K562 (cell line): ENCODE data around the gene SRSF5. TPM values are rescaled to one million over a fixed set of nuclear protein-coding genes. Genes with fewer than 3 reads are reported as not detected.

Experiments
- ATAC-seq: fragments of 200-7000 bp; cut with Tn5 transposase; 3 replicates; pipeline ENCODE4 v1.9.1; 2020; ENCODE audit warnings: moderate library complexity
- BruUV-seq: library from RNA; stranded (reverse); fragments of 400-500 nt; replicated peaks from 2 replicates; lab custom pipeline; 2021; lab: Mats Ljungman, UMichigan
- CTCF ChIA-PET: fragments of 300-600 bp; formaldehyde crosslinking; extraction: SDS; loops from one replicate; lab custom pipeline; 2021; ENCODE audit warnings: low intra/inter-chr PET ratio; lab: Yijun Ruan, JAX
- POLR2A ChIA-PET: fragments of 300-600, 350-650 bp; sonication (Branson Sonifier 250); formaldehyde crosslinking; extraction: SDS; loops from one replicate; lab custom pipeline; 2021; ENCODE audit warnings: antibody characterized with exemption, inconsistent platforms; lab: Yijun Ruan, JAX
- DNase-seq, 4 experiments: peaks; one replicate each; pipeline versions ENCODE4 v3.0.0 to v3.0.0-alpha.2; 2011 to 2018; ENCODE audit warnings: low spot score in 3 of 4, mixed read lengths in 3 of 4; ENCODE audit errors: extremely low read depth in 1 of 4
- FAIRE-seq: peaks from 2 replicates; lab custom pipeline; 2011; peaks lifted over from hg19 to GRCh38; lab: Jason Lieb, UNC
- H2AFZ ChIP-seq: 2 replicates; pipeline ENCODE4 v1.6.0; 2011; ENCODE audit warnings: low read depth, low read length, control low read depth, inconsistent platforms
- H3K27ac ChIP-seq: fragments of 200-600 bp; 3 replicates; pipeline ENCODE4 v1.8.0; 2011; ENCODE audit warnings: low read depth, mild to moderate bottlenecking, control low read depth, inconsistent platforms, low read length, moderate library complexity, mixed read lengths; ENCODE audit errors: extremely low read depth
- H3K27me3 ChIP-seq, 2 experiments: fragments of 300-600 bp in 1 of 2; 2 replicates in 1 of 2; 3 replicates in 1 of 2; pipeline versions ENCODE4 v1.6.0 to v1.8.0; 2011; ENCODE audit warnings: inconsistent platforms in 2 of 2, low read length in 2 of 2, mild to moderate bottlenecking in 1 of 2, mixed read lengths in 1 of 2, moderate library complexity in 1 of 2; ENCODE audit not compliant: control insufficient read depth in 2 of 2, insufficient read depth in 2 of 2
- H3K36me3 ChIP-seq: fragments of 300-600 bp; 3 replicates; pipeline ENCODE4 v1.8.0; 2011; ENCODE audit warnings: mild to moderate bottlenecking, low read length, inconsistent platforms; ENCODE audit not compliant: control insufficient read depth, insufficient read depth
- H3K4me1 ChIP-seq, 2 experiments: fragments of 200-600 bp in 1 of 2; replicated peaks in 1 of 2; 2 replicates in 1 of 2; 3 replicates in 1 of 2; pipeline versions ENCODE4 v1.5.1 to v1.8.0; 2011; ENCODE audit warnings: inconsistent platforms in 2 of 2, low read length in 2 of 2, mild to moderate bottlenecking in 1 of 2, mixed read lengths in 1 of 2, moderate library complexity in 1 of 2; ENCODE audit not compliant: control insufficient read depth in 2 of 2, insufficient read depth in 2 of 2
- H3K4me2 ChIP-seq: 2 replicates; pipeline ENCODE4 v1.6.1; 2011; ENCODE audit warnings: low read length, control low read depth, inconsistent platforms, mixed read lengths; ENCODE audit not compliant: insufficient read depth
- H3K4me3 ChIP-seq: fragments of 200-600 bp; sonication (generic), shearing (Covaris generic); 2 replicates; pipeline ENCODE4 v1.5.1; 2016; ENCODE audit warnings: control low read depth, inconsistent platforms
- H3K79me2 ChIP-seq: fragments of 200-600 bp; 3 replicates; pipeline ENCODE4 v1.8.0; 2011; ENCODE audit warnings: low read length, inconsistent platforms; ENCODE audit not compliant: control insufficient read depth, insufficient read depth
- H3K9ac ChIP-seq, 2 experiments: 2 replicates each; pipeline versions ENCODE4 v1.6.0 to v1.6.1; 2011; ENCODE audit warnings: low read depth in 2 of 2, low read length in 2 of 2, control low read depth in 1 of 2, inconsistent platforms in 1 of 2, mild to moderate bottlenecking in 1 of 2, mixed read lengths in 1 of 2; ENCODE audit not compliant: insufficient read depth in 1 of 2
- H3K9me1 ChIP-seq: one replicate; pipeline ENCODE4 v1.6.0; 2011; ENCODE audit warnings: inconsistent platforms, mild to moderate bottlenecking, low read length, moderate library complexity; ENCODE audit not compliant: control insufficient read depth, insufficient read depth
- H3K9me3 ChIP-seq: replicated peaks from 2 replicates; pipeline ENCODE4 v1.5.1; 2011; ENCODE audit warnings: low read depth, low read length, inconsistent platforms; ENCODE audit not compliant: control insufficient read depth, insufficient read depth
- H4K20me1 ChIP-seq: replicated peaks from 2 replicates; pipeline ENCODE4 v1.6.1; 2011; ENCODE audit warnings: low read length, inconsistent platforms, mixed read lengths; ENCODE audit not compliant: control insufficient read depth, insufficient read depth
- CHD4 ChIP-seq: fragments of 200-600 bp; sonication (generic); IDR thresholded peaks from 3 replicates; pipeline ENCODE4 v1.6.1; 2012; ENCODE audit warnings: low read depth, mild to moderate bottlenecking, mixed read lengths, low read length, inconsistent platforms; ENCODE audit not compliant: insufficient read depth, insufficient replicate concordance, poor library complexity, severe bottlenecking
- CSDE1 ChIP-seq, 2 experiments: fragments of 450-650 bp; IDR thresholded peaks; 2 replicates each; pipeline ENCODE4 v1.6.1; 2016; ENCODE audit warnings: mild to moderate bottlenecking in 1 of 2
- KDM1A ChIP-seq, 2 experiments: fragments of 450-650 bp; IDR thresholded peaks; 2 replicates each; pipeline ENCODE4 v1.6.1; 2016; ENCODE audit warnings: mild to moderate bottlenecking in 2 of 2
- MAFF ChIP-seq: IDR thresholded peaks from 2 replicates; pipeline ENCODE4 v1.6.1; 2012; ENCODE audit warnings: low read length, improper control_type of control experiment
- MAFK ChIP-seq: IDR thresholded peaks from 2 replicates; pipeline ENCODE4 v1.6.1; 2011; ENCODE audit warnings: low read length, improper control_type of control experiment
- THRAP3 ChIP-seq: fragments of 450-650 bp; IDR thresholded peaks from 2 replicates; pipeline ENCODE4 v1.6.1; 2016; ENCODE audit warnings: mild to moderate bottlenecking, inconsistent platforms, borderline replicate concordance
- ZNF134 ChIP-seq: fragments of 250-450 bp; sonication (Bioruptor Pico); conservative IDR thresholded peaks from 2 replicates; pipeline ENCODE4 v1.4.0; 2020
- WGBS: fragments of 100-300 bp; shearing (Covaris generic); methylation state at CpG from one replicate; pipeline ENCODE4 v1.1.6; 2016; ENCODE audit warnings: low coverage, mixed read lengths; ENCODE audit not compliant: insufficient coverage; ENCODE audit errors: missing lambda C conversion rate; 5-methylcytosine and 5-hydroxymethylcytosine counted together
- in situ Hi-C: fragments of 300-500 bp; cut with MboI; formaldehyde crosslinking; loops from 4 replicates; pipeline ENCODE4 v1.15.0; 2018; ENCODE audit warnings: inconsistent platforms, mixed read lengths
- intact Hi-C: fragments of 100-400 bp; cut with micrococcal nuclease; formaldehyde crosslinking; loops from 2 replicates; pipeline ENCODE4 v1.14.2; 2022
- polyA plus RNA-seq, 8 experiments: library from polyadenylated mRNA; depleted of rRNA in 4 of 8; stranded (reverse) in 5 of 8; unstranded in 3 of 8; fragments of >200 nt; fragmentation: Nextera tagmentation in 2 of 8; fragmentation: Illumina TruSeq in 1 of 8; extraction: Ambion mirVana in 2 of 8; extraction: Trizol in 1 of 8; gene quantifications; 2 replicates each; pipeline versions ENCODE4 v1.2.1 to v1.2.3, GENCODE V29; 2011 to 2014; ENCODE audit warnings: inconsistent platforms in 1 of 8, missing spikeins in 1 of 8
- total RNA-seq, 7 experiments: library from RNA; depleted of rRNA in 6 of 7; stranded (reverse); fragments of >200 nt in 6 of 7; fragmentation: Illumina TruSeq in 2 of 7; extraction: Trizol in 2 of 7; gene quantifications; 2 replicates each; pipeline versions ENCODE4 v1.2.1 to v1.2.3, GENCODE V29; 2011 to 2021; ENCODE audit warnings: low replicate concordance in 1 of 7
- TF ChIP-seq, protein P1 (sequence below): fragments of 250-450 bp; sonication (Bioruptor Pico); IDR thresholded peaks from 2 replicates; pipeline ENCODE4 v1.8.0; 2021; ENCODE audit warnings: borderline replicate concordance, mild to moderate bottlenecking, moderate library complexity; ENCODE audit not compliant: poor library complexity, severe bottlenecking
- TF ChIP-seq, protein P2 (sequence below), 2 experiments: fragments of 250-450 bp in 1 of 2; fragments of 450-650 bp in 1 of 2; sonication (Bioruptor Pico) in 1 of 2; IDR thresholded peaks; 2 replicates each; pipeline versions ENCODE4 v1.6.1 to v1.8.0; 2016 to 2021; ENCODE audit warnings: mild to moderate bottlenecking in 2 of 2, moderate library complexity in 2 of 2, missing compliant biosample characterization in 1 of 2, missing genetic modification characterization in 1 of 2

SRSF5 gene
- total and polyA plus RNA-seq, 9 of the 15 experiments (the other 6 are each of a cell fraction or from before 2014, with no cell fraction given): 108 to 460 (median 212) TPM

DNA sequence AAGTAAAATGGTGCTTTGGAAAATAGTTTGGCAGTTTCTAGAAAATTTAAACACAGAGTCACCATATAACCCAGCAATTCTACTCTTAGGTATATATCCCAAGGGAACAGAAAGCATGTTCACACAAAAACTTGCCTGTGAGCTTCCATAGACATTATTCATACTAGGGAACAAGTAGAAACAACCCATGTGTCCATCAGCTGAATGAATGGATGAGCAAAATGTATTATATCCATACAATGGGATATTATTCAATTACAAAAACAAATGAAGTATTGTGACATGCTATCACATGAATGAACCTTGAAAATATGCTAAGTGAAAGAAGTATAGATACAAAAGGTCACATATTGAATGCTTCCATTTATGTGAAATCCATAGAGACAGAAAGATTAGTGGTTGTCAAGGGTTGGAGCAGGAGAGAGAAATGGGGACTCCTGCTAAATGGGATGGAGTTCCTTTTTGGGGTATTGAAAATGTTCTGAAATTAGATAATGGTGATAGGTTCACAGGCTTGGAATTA is 22.2 kb downstream of the SRSF5 start:
- DNase-seq: no peak
- ChIA-PET POLR2A (interaction anchor here (2.0 kb wide), 1 partner anchor 10 kb away, joined by 11 read pairs; no protein-coding TSS in a partner anchor), CTCF (no interaction called here)
- Histone ChIP-seq H3K9ac (no peak overlapping the region), H3K79me2 (no peaks in the 10 kb centered on the region), H3K27ac (no peak overlapping the region), H3K27me3 (no peaks in the 10 kb centered on the region), H3K9me1 (no peaks in the 10 kb centered on the region), H4K20me1 (no peaks in the 10 kb centered on the region), H2AFZ (no peak overlapping the region)
- intact Hi-C loops: no loop called here
- TF ChIP-seq THRAP3 (no peak), ZNF134 (no peak)
- TF ChIP-seq, all 486 proteins: peak for 0
- BruUV-seq: no TSS peak
- no peak overlapping the region for H3K4me2 ChIP-seq
- no peaks in the 10 kb centered on the region for H3K4me1 ChIP-seq
- FAIRE-seq: no peak
- no peak overlapping the region for H3K4me3 ChIP-seq
- in situ Hi-C loops: no loop called here
- ATAC-seq: no peak
- H3K9me3 ChIP-seq: no peaks in the 10 kb centered on the region
- H3K36me3 ChIP-seq: no peaks in the 10 kb centered on the region

DNA sequence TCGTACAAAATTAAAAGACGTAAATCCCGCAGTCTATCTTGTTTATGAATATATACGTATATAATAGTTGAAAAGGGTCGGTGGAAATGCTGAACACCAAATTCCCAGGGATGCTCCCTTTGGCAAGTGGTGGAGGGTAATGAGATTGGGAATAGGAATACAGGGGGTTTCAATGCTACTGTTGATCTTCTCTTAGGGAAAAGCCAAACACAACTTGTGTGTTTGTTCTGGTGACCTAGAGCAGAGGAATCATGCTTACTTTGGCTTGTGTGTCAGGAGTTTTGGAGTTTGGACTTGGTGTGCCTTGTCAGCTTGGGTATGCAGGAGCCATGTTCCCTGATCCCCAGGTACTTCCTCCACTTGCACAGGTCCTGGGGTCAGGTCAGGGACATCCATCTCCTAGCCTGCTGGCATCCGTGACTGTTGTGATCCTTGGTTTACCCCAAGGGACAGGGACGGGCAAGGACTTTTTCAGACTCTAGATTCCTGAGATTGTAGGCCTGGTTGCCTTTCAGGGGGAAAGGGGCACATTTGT is 26.0 kb downstream of the SRSF5 start:
- Histone ChIP-seq H3K79me2 (no peaks in the 10 kb centered on the region), H3K36me3 (no peaks in the 10 kb centered on the region), H3K27me3 (no peaks in the 10 kb centered on the region), H3K9me1 (no peaks in the 10 kb centered on the region), H3K9me3 (no peaks in the 10 kb centered on the region), H3K9ac (no peak overlapping the region), H3K4me2 (no peak overlapping the region), H2AFZ (no peak overlapping the region), H4K20me1 (no peaks in the 10 kb centered on the region), H3K27ac (no peak overlapping the region), H3K4me1 (peaks cover 0 to 6% of the 10 kb centered on the region in 2 experiments; a peak in 1 of 5 replicates), H3K4me3 (no peak overlapping the region)
- TF ChIP-seq, protein P1, sequence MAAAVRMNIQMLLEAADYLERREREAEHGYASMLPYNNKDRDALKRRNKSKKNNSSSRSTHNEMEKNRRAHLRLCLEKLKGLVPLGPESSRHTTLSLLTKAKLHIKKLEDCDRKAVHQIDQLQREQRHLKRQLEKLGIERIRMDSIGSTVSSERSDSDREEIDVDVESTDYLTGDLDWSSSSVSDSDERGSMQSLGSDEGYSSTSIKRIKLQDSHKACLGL (CRISPR knock-in tag): no peak
- no peak for TF ChIP-seq MAFF
- no peak for TF ChIP-seq CHD4
- TF ChIP-seq KDM1A (IDR thresholded peaks at IDR 0.05): no peak
- TF ChIP-seq, protein P2, sequence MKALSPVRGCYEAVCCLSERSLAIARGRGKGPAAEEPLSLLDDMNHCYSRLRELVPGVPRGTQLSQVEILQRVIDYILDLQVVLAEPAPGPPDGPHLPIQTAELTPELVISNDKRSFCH (CRISPR knock-in tag; IDR thresholded peaks at IDR 0.05): no peak
- TF ChIP-seq, protein P2 (tag; IDR thresholded peaks at IDR 0.05): no peak
- TF ChIP-seq CSDE1 (IDR thresholded peaks at IDR 0.05): no peak
- no peak for TF ChIP-seq MAFK
- no peak for ATAC-seq
- intact Hi-C loops (no loop called here), in situ Hi-C loops (no loop called here)
- BruUV-seq: no TSS peak
- ChIA-PET POLR2A (interaction anchor here (0.6 kb wide), 1 partner anchor 20 kb away, joined by 3 read pairs; no protein-coding TSS in a partner anchor), CTCF (no interaction called here)
- 46% methylated on average over 5 of the region's 7 CpGs for WGBS
- DNase-seq: no peak
- no peak for FAIRE-seq
